Stomach (tissue), 4 donors: Measurements from ENCODE around the gene PIMREG.

ENCODE experiments used
- CTCF ChIP-seq, 7 experiments: fragments of 450-650 bp in 4 of 7; fragments of 200-600 bp in 3 of 7; sonication (generic) in 3 of 7; IDR thresholded peaks; one replicate each; pipeline ENCODE4 v1.5.1; 2016 to 2019; ENCODE audit warnings: antibody characterized with exemption in 7 of 7, control low read depth in 2 of 7, mild to moderate bottlenecking in 1 of 7
- POLR2A ChIP-seq, 4 donors: fragments of 450-650 bp; IDR thresholded peaks; one replicate each; pipeline ENCODE4 v1.6.1; 2016; ENCODE audit warnings: antibody characterized with exemption in 4 of 4, control low read depth in 2 of 4, mild to moderate bottlenecking in 1 of 4, moderate library complexity in 1 of 4
- POLR2AphosphoS5 ChIP-seq, 3 donors: sonication (generic); formaldehyde crosslinking; IDR thresholded peaks; one replicate each; pipeline ENCODE4 v1.6.1; 2016; ENCODE audit warnings: antibody characterized with exemption in 3 of 3

GRCh38 chr17:6461792-6462524 is 17.7 kb downstream of the PIMREG start:
- TF ChIP-seq POLR2A (IDR thresholded peaks at IDR 0.05) (no peak), CTCF (IDR thresholded peaks at IDR 0.05) (no peak), POLR2AphosphoS5 (IDR thresholded peaks at IDR 0.05) (no peak)
